Calu3 (cell line): ENCODE results near the gene C1orf232. TPM values are rescaled to one million over a fixed set of nuclear protein-coding genes. Genes with fewer than 3 reads are reported as not detected.

Experiments used
- BruUV-seq: library from RNA; stranded (reverse); fragments of 400-500 nt; replicated peaks from 2 replicates; lab custom pipeline; 2021; lab: Mats Ljungman, UMichigan
- CTCF ChIA-PET: fragments of 300-600 bp; sonication (Branson Sonifier 250); formaldehyde crosslinking; loops from one replicate; lab custom pipeline; 2022; ENCODE audit warnings: antibody characterized with exemption; lab: Charles Lee
- DNase-seq: peaks from one replicate; pipeline ENCODE4 v3.0.0; 2022
- H3K27ac Mint-ChIP-seq: one replicate; pipeline ENCODE4 v1.8.0; 2022; ENCODE audit warnings: mixed read lengths; ENCODE audit not compliant: unreplicated experiment
- H3K27me3 Mint-ChIP-seq: one replicate; pipeline ENCODE4 v1.8.0; 2022; ENCODE audit warnings: mixed read lengths; ENCODE audit not compliant: unreplicated experiment
- H3K36me3 Mint-ChIP-seq: one replicate; pipeline ENCODE4 v1.8.0; 2022; ENCODE audit warnings: mild to moderate bottlenecking, moderate library complexity, mixed read lengths; ENCODE audit not compliant: insufficient read depth, unreplicated experiment
- H3K4me1 Mint-ChIP-seq: one replicate; pipeline ENCODE4 v1.8.0; 2022; ENCODE audit warnings: mild to moderate bottlenecking, low read depth, mixed read lengths; ENCODE audit not compliant: unreplicated experiment
- H3K4me3 Mint-ChIP-seq: one replicate; pipeline ENCODE4 v1.8.0; 2022; ENCODE audit warnings: mild to moderate bottlenecking, low read depth, moderate library complexity, mixed read lengths; ENCODE audit not compliant: unreplicated experiment
- H3K9me3 Mint-ChIP-seq: one replicate; pipeline ENCODE4 v1.8.0; 2022; ENCODE audit warnings: low read depth, mixed read lengths; ENCODE audit not compliant: unreplicated experiment
- intact Hi-C: fragments of 100-400 bp; cut with micrococcal nuclease; formaldehyde crosslinking; loops from one replicate; pipeline ENCODE4 v1.10.0; 2022; ENCODE audit not compliant: unreplicated experiment
- total RNA-seq: library from RNA; stranded (reverse); gene quantifications from 2 replicates; pipeline ENCODE4 v1.2.3, GENCODE V29; 2022
- TF ChIP-seq, protein P1 (sequence below): fragments of 200-600 bp; IDR thresholded peaks from one replicate; pipeline ENCODE4 v1.8.0; 2022; ENCODE audit warnings: antibody characterized with exemption; ENCODE audit not compliant: unreplicated experiment

C1orf232 gene
- total RNA-seq, 1 experiment from 2014 or later = not detected

DNA sequence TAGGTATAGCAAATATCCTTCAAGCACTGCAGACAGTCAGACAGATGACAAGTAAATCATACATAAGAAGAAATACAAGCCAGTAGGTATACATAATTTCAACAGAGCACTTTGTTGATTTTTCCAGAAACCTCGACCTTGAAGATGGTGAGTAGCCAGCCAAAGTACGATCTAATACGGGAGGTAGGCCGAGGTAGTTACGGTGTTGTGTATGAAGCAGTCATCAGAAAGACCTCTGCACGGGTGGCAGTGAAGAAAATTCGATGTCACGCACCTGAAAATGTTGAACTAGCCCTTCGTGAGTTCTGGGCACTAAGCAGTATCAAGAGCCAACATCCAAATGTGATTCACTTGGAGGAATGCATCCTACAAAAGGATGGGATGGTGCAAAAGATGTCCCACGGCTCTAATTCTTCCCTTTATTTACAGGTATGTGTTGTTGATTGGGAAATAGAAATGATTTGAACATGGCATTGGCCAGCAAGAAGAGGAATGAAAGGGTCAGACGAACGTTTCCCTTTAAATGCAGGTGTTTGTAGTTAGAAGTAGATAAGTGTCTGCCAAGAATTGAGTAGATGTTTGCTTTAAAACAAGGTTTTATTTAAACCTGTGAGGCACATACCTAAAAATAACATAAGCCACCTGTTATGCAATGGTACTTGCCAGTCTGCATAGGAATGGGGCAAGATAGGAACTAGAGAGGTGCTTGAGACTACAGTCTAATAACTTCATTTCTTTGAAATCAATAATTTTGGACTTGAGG, 54.4 kb downstream of the C1orf232 start:
- no peak for DNase-seq
- peak overlapping the region; percentile 46 for H3K27ac Mint-ChIP-seq
- peaks cover 42% of the 10 kb centered on the region for H3K36me3 Mint-ChIP-seq
- no TSS peak for BruUV-seq
- H3K4me3 Mint-ChIP-seq = peak overlapping the region; percentile 55
- intact Hi-C loops = no loop called here
- H3K9me3 Mint-ChIP-seq = no peaks in the 10 kb centered on the region
- TF ChIP-seq, protein P1, sequence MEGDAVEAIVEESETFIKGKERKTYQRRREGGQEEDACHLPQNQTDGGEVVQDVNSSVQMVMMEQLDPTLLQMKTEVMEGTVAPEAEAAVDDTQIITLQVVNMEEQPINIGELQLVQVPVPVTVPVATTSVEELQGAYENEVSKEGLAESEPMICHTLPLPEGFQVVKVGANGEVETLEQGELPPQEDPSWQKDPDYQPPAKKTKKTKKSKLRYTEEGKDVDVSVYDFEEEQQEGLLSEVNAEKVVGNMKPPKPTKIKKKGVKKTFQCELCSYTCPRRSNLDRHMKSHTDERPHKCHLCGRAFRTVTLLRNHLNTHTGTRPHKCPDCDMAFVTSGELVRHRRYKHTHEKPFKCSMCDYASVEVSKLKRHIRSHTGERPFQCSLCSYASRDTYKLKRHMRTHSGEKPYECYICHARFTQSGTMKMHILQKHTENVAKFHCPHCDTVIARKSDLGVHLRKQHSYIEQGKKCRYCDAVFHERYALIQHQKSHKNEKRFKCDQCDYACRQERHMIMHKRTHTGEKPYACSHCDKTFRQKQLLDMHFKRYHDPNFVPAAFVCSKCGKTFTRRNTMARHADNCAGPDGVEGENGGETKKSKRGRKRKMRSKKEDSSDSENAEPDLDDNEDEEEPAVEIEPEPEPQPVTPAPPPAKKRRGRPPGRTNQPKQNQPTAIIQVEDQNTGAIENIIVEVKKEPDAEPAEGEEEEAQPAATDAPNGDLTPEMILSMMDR = no peak
- peaks cover 12% of the 10 kb centered on the region for H3K4me1 Mint-ChIP-seq
- no peaks in the 10 kb centered on the region for H3K27me3 Mint-ChIP-seq
- CTCF ChIA-PET = interaction anchor here (2.2 kb wide), 1 partner anchor 31 kb away, joined by 7 read pairs; no protein-coding TSS in a partner anchor

Other genes starting within 250 kb of the C1orf232 start
- gene PAFAH2, start 170.9 kb downstream of the C1orf232 start, total RNA-seq = 8.4 and 11.5 TPM in 2 replicates
- gene EXTL1, start 147.2 kb downstream of the C1orf232 start, total RNA-seq = not detected in 2 replicates
- gene SLC30A2, start 122.8 kb downstream of the C1orf232 start, total RNA-seq = not detected in 2 replicates
- not detected in 2 replicates for gene TRIM63, start 101.3 kb downstream of the C1orf232 start, total RNA-seq
- 11.4 and 11.9 TPM in 2 replicates for gene PDIK1L, start 57.1 kb downstream of the C1orf232 start, total RNA-seq
- gene FAM110D, start 9.9 kb downstream of the C1orf232 start, total RNA-seq = not detected in 2 replicates
- 22.2 and 23.1 TPM in 2 replicates for gene ZNF593, start 945 bp upstream of the C1orf232 start, total RNA-seq
- gene ZNF593OS, start 2.9 kb upstream of the C1orf232 start, total RNA-seq = not detected in 2 replicates
- gene CNKSR1, start 8.5 kb upstream of the C1orf232 start, total RNA-seq = 28.1 and 30.6 TPM in 2 replicates
- gene CATSPER4, start 21.6 kb upstream of the C1orf232 start, total RNA-seq = not detected in 2 replicates
- 19.9 and 24.6 TPM in 2 replicates for gene CEP85, start 65.2 kb upstream of the C1orf232 start, total RNA-seq
- 74.6 and 107 TPM in 2 replicates for gene SH3BGRL3, start 111.1 kb upstream of the C1orf232 start, total RNA-seq
- 24.0 and 32.0 TPM in 2 replicates for gene UBXN11, start 137.7 kb upstream of the C1orf232 start, total RNA-seq
- gene CD52, start 149.0 kb upstream of the C1orf232 start, total RNA-seq = not detected in 2 replicates
- gene CRYBG2, start 185.2 kb upstream of the C1orf232 start, total RNA-seq = 6.4 and 17.6 TPM in 2 replicates
- gene ZNF683, start 203.8 kb upstream of the C1orf232 start, total RNA-seq = not detected in 2 replicates
- not detected in 2 replicates for gene LIN28A, start 241.9 kb upstream of the C1orf232 start, total RNA-seq